Tongue (tissue), 2 donors: Measurements from ENCODE around the gene STAP1. TPM values are rescaled to one million over a fixed set of nuclear protein-coding genes. Genes with fewer than 3 reads are reported as not detected.

Experiments
- DNase-seq: peaks from one replicate; pipeline ENCODE4 v3.0.0-alpha.2; 2015
- total RNA-seq: library from RNA; depleted of rRNA; stranded (reverse); fragments of >200 nt; gene quantifications from one replicate; pipeline ENCODE4 v1.2.3, GENCODE V29; 2014

STAP1 gene
- total RNA-seq, 1 donor from 2014 or later: 0.21 TPM

GRCh38 chr4:67556436-67556835, 2.1 kb upstream of the STAP1 start:
- no peak for DNase-seq

DNA sequence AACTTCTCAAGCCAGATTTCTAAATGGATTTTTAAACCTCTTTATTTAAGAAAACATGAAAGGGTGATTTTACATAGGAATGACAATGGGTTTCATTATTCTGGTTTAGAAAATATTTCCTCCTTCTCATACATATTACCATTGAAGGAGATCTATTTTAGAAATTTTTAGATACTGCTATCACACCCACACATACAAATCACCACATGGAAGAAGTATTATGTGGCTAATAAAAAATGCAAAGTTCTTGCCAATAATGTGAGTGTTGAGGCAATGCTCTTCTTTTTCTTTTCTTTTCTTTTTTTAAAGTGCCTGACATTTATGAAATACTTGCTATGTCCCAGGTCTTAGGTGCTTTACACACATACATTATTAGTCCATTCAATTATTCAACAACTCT, 6.8 kb downstream of the STAP1 start:
- DNase-seq: no peak

GRCh38 chr4:67566335-67566734, 7.8 kb downstream of the STAP1 start:
- DNase-seq: no peak

DNA sequence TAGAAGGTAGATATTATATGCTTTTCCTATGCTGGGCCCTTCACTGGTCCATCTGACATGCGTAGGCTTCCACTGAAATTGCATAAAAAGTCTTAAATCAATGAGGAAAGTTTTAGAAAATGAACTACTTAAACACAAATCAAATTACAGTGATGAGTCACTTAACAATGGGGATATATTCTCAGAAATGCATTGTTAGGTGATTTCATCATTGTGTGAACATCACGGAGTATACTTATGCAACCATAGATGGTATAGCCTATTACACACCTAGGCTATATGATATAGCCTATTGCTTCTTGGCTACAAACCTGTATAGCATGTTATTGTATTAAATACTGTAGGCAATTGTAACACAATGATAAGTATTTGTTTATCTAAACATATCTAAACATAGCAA, 10.3 kb downstream of the STAP1 start:
- DNase-seq: no peak

DNA sequence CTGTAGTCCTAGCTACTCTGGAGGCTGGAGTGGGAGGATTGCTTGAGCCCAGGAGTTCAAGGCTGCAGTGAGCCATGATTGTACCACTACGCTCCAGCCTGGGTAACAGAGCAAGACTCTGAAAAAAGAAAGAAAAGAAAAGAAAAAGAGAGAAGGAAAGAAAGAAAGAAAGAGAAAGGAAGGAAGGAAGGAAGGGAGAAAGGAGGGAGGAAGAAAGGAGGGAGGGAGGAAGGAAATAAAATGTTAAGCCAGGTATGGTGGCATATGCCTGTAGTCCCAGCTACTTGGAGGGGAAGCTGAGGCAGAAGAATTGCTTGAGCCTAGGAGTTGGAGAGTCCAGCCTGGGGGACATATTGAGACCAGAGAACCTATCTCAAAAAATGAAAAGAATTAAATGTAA, 12.0 kb downstream of the STAP1 start:
- DNase-seq: no peak

GRCh38 chr4:67571975-67572374, 13.4 kb downstream of the STAP1 start:
- no peak for DNase-seq

- DNase-seq: no peak
These were observed 14.7 kb downstream of the STAP1 start for GRCh38 chr4:67573193-67573592.

DNA sequence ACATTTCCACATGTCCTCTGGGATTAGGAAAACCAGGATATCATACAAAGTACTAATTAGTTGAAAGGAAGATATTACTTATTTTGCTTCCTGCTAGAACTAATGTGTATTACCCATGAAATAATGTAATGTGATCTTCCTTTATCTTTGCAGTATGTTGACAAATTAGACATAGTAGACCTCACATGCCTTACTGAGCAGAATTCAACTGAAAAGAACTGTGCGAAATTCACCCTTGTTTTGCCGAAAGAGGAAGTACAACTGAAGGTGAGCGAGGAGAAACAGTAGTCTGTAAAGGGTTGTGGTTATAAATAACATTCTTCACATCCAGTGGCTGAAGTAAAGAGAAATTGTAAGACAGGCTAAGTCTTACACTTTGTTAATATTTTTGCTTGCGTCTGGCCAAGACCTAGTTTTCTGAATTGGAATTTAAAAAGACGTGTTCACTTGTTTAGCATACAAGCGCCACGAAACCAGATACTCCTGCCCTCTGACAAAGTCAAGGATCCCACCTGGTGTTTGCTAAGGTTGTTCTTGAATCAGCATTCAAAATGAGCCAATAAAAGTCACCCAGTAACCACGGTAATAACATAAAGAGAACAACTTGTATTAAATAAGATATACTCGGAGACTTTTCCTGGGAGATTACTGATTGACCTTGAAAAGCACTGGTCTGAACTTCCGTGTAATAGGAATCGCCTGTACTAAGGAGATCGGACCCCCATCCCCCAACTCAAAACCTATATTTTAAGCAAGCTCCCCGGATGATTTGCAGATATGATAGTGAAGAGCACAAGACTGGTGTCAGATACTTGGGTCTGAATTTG, 16.9 kb downstream of the STAP1 start:
- DNase-seq: peak; percentile 6

DNA sequence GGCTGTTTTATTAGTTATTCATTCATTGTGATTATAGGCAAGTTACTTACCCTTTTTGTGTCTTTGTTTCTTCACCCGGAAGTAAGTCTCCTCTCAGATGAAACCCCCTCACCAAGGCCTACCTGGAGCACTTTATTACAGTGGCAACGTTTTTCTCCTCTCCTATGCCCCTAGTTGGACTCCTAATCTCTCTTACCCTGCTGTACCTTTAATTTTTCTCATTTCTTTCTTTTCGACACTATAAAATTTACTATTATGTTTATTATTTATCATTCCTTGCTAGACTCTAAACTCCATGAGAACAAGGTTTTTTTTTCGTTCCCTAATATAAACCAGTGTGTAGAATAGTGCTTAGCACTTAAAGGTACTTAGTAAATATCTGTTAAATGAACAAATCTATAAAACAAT, 17.5 kb downstream of the STAP1 start:
- DNase-seq: no peak

- DNase-seq: no peak
These were observed 18.0 kb downstream of the STAP1 start for GRCh38 chr4:67576538-67576937.

DNA sequence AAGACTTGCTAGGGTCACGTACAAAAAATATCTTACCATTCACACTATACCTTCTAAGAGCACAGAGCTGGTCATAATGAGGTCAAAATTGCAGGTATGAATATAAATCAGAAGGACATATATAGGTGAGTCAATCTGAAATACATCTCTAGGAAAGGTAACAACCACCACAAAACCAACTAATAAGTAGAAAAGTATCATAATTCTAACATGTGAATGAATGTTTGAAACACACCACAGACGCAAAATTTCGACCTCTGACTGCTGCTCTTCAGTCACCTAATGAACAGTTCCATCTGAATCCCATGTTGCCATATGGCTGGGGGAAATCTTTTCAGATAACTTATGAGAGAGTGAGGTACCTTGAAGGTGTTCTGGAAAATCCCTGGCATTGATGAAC, 22.1 kb downstream of the STAP1 start:
- no peak for DNase-seq

- no peak for DNase-seq
These were observed 22.8 kb downstream of the STAP1 start for GRCh38 chr4:67581208-67581857.

- no peak for DNase-seq
These were observed 23.4 kb downstream of the STAP1 start for GRCh38 chr4:67581913-67582312.

GRCh38 chr4:67584496-67584895, 26.0 kb downstream of the STAP1 start:
- DNase-seq: no peak

- no peak for DNase-seq
These were observed 28.6 kb downstream of the STAP1 start for GRCh38 chr4:67587156-67587555.

GRCh38 chr4:67593741-67594175, 35.2 kb downstream of the STAP1 start:
- DNase-seq: no peak

DNA sequence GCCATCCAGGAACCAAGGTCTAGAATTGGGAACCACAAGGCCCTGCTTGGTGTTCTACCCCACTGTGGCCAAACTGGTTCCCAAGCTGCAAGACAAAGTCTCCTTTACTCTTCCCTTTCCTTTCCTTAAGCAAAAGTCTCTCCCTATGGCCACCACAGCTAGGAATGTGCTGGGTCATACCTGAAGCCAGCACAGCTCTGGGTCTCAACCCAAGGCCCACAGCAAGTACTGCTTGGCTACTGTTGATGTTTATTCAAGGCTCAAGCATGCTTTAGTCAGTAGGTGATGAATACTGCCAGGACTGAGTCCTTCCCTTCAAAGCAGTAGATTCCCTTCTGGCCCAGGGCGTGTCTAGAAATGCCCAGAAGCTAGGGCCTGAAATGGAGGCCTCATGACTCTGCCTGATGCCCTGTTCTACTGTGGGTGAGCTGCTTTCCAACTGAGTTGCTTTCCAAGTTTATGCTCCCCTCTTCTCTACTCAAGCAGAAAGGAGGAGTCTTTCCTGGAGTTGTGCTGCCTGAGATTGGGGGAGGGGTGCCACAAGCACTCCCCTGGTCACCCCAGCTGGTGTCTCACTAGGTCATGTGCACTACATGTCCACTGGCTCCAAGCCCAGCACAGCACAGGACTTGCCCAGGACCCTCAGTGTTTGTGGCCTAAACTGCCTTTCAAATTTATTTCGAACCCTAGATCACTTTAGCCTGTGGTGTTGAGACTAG, 44.9 kb downstream of the STAP1 start:
- no peak for DNase-seq

GRCh38 chr4:67604029-67604381, 45.5 kb downstream of the STAP1 start:
- DNase-seq: no peak

DNA sequence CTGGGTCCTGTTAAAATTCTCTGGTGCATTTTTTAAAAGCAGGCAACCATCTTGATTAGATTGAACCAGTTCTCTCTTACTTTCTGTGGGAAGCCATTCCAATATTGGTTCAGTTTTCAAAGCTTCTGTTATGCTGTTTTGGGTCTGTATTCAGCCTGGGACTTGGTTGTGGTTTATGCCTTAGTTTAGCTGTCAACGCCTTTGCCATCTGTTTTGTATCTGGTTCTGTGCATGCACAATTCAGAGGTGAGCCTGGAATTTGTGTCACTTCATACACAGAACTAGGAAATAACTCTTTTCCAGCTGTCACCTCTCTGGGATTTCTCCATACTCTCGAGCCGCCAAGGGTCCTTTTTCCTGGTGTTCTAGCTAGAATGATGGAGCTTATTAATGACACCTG, 46.2 kb downstream of the STAP1 start:
- peak; percentile 3 for DNase-seq

DNA sequence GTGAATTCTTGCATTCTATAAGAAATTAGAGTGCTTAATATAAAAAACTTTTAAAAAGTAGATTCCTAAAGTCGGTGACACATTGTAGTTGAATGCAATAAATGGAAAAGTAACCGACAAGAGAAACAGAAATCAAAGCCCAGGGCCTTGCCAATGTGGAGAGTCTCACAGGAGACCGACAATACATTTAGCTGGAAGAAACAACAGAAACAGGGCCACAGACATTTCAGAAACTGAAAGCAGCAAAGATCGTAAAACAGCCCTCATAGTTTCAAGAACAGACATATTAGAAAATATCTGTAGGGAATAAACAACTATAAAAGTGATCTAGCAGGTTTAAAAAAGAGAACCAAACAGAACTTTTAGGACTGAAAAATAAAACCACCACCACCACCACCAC, 49.5 kb downstream of the STAP1 start:
- no peak for DNase-seq

GRCh38 chr4:67614186-67614585, 55.7 kb downstream of the STAP1 start:
- DNase-seq: no peak

GRCh38 chr4:67615119-67615518, 56.6 kb downstream of the STAP1 start:
- no peak for DNase-seq

GRCh38 chr4:67616478-67616877, 58.0 kb downstream of the STAP1 start:
- no peak for DNase-seq
